MCF 10A (cell line): ENCODE data around the gene PDZRN3. TPM values are rescaled to one million over a fixed set of nuclear protein-coding genes. Genes with fewer than 3 reads are reported as not detected.

Experiments
- BruUV-seq: library from RNA; stranded (reverse); fragments of 400-500 nt; replicated peaks from 2 replicates; lab custom pipeline; 2021; lab: Mats Ljungman, UMichigan
- CTCF ChIA-PET: fragments of 300-600 bp; sonication (Branson Sonifier 250); formaldehyde crosslinking; extraction: SDS; loops from one replicate; lab custom pipeline; 2021; ENCODE audit warnings: antibody characterized with exemption, inconsistent platforms; lab: Yijun Ruan, JAX
- POLR2A ChIA-PET: fragments of 300-600, 350-650 bp; sonication (Branson Sonifier 250); formaldehyde crosslinking; extraction: SDS; loops from one replicate; lab custom pipeline; 2020; ENCODE audit warnings: antibody characterized with exemption, inconsistent platforms; lab: Yijun Ruan, JAX
- DNase-seq: peaks from one replicate; pipeline ENCODE4 v3.0.0-alpha.2; 2018; ENCODE audit not compliant: unreplicated experiment
- H3K27ac Mint-ChIP-seq: one replicate; pipeline ENCODE4 v1.8.0; 2022; ENCODE audit warnings: mild to moderate bottlenecking, low read depth, mixed read lengths; ENCODE audit not compliant: unreplicated experiment
- H3K27me3 Mint-ChIP-seq: one replicate; pipeline ENCODE4 v1.8.0; 2022; ENCODE audit warnings: mixed read lengths; ENCODE audit not compliant: insufficient read depth, unreplicated experiment
- H3K36me3 Mint-ChIP-seq: one replicate; pipeline ENCODE4 v1.8.0; 2022; ENCODE audit warnings: mild to moderate bottlenecking, moderate library complexity, mixed read lengths; ENCODE audit not compliant: insufficient read depth, unreplicated experiment
- H3K4me1 Mint-ChIP-seq: one replicate; pipeline ENCODE4 v1.8.0; 2022; ENCODE audit warnings: mixed read lengths; ENCODE audit not compliant: insufficient read depth, unreplicated experiment
- H3K4me3 Mint-ChIP-seq: one replicate; pipeline ENCODE4 v1.8.0; 2022; ENCODE audit warnings: mild to moderate bottlenecking, moderate library complexity, mixed read lengths; ENCODE audit not compliant: unreplicated experiment
- H3K9me3 Mint-ChIP-seq: one replicate; pipeline ENCODE4 v1.8.0; 2022; ENCODE audit warnings: mixed read lengths; ENCODE audit not compliant: unreplicated experiment
- intact Hi-C: fragments of 100-400 bp; cut with micrococcal nuclease; formaldehyde crosslinking; loops from 2 replicates; pipeline ENCODE4 v1.14.1; 2022
- total RNA-seq: library from RNA; stranded (reverse); gene quantifications from 2 replicates; pipeline ENCODE4 v1.2.3, GENCODE V29; 2022
- TF ChIP-seq, protein P1 (sequence below): fragments of 200-600 bp; IDR thresholded peaks from one replicate; pipeline ENCODE4 v1.8.0; 2022; ENCODE audit warnings: antibody characterized with exemption, mild to moderate bottlenecking; ENCODE audit not compliant: unreplicated experiment

The PDZRN3 gene
- total RNA-seq, 1 experiment from 2014 or later: not detected

DNA sequence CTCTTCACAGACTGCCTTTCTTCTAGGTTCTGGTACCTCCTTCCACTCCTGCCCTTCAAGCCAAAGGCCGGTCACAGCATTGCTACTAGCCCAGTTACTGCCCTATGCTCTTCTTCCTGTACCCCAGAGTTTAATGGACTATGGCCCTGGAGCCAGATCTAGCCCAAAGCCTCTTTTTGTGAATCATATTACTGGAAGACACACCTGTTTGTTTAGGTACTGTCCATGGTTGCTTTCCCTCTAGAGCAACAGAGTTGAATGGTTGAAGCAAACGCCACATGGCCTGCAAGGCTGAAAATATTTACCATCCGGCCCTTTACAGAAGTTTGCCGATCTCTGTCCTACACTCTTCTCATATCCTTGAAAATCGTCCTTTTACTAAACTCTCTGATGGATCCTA lies 47.0 kb downstream of the PDZRN3 start:
- TF ChIP-seq, protein P1, sequence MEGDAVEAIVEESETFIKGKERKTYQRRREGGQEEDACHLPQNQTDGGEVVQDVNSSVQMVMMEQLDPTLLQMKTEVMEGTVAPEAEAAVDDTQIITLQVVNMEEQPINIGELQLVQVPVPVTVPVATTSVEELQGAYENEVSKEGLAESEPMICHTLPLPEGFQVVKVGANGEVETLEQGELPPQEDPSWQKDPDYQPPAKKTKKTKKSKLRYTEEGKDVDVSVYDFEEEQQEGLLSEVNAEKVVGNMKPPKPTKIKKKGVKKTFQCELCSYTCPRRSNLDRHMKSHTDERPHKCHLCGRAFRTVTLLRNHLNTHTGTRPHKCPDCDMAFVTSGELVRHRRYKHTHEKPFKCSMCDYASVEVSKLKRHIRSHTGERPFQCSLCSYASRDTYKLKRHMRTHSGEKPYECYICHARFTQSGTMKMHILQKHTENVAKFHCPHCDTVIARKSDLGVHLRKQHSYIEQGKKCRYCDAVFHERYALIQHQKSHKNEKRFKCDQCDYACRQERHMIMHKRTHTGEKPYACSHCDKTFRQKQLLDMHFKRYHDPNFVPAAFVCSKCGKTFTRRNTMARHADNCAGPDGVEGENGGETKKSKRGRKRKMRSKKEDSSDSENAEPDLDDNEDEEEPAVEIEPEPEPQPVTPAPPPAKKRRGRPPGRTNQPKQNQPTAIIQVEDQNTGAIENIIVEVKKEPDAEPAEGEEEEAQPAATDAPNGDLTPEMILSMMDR: no peak
- CTCF ChIA-PET: interaction anchor here (0.6 to 1.1 kb wide), 4 partner anchors 9 to 1695 kb away, joined by 3 to 5 read pairs (median 4); no protein-coding TSS in a partner anchor
- intact Hi-C loops: no loop called here
- DNase-seq: no peak
- POLR2A ChIA-PET: no interaction called here
- Mint-ChIP-seq H3K36me3 (no peaks in the 10 kb centered on the region), H3K27ac (no peak overlapping the region), H3K27me3 (no peaks in the 10 kb centered on the region), H3K9me3 (no peaks in the 10 kb centered on the region), H3K4me3 (no peak overlapping the region), H3K4me1 (no peaks in the 10 kb centered on the region)
- no TSS peak for BruUV-seq

DNA sequence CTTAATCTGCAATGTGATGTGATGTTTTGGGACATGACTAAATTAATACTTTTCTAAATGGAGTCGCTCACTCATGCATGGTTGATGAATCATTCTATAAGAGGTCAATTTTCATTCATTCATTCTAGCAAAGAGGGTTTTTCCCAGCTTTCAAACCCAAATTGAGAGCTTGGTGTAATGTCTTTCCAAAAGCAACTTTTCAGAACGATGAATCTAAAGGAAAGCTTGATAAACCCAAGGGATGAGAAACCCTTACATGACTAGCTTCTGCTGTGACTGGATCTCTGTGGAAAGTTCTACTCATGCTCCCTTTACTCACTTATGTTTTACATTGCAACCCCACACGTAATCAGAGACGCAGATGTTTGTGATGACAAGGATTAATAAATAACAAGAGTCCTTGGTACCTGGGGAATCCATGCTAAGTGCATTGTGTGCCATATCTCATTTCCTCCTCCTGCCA lies 47.7 kb downstream of the PDZRN3 start:
- intact Hi-C loops: no loop called here
- H3K27ac Mint-ChIP-seq: no peak overlapping the region
- ChIA-PET CTCF (interaction anchor here (0.6 to 1.1 kb wide), 2 partner anchors 69 to 1696 kb away, joined by 3 to 5 read pairs; no protein-coding TSS in a partner anchor), POLR2A (no interaction called here)
- H3K4me1 Mint-ChIP-seq: peaks cover 5% of the 10 kb centered on the region
- DNase-seq: no peak
- H3K36me3 Mint-ChIP-seq: no peaks in the 10 kb centered on the region
- TF ChIP-seq, protein P1: no peak
- no TSS peak for BruUV-seq
- H3K27me3 Mint-ChIP-seq: peaks cover 7% of the 10 kb centered on the region
- H3K9me3 Mint-ChIP-seq: no peaks in the 10 kb centered on the region
- no peak overlapping the region for H3K4me3 Mint-ChIP-seq

DNA sequence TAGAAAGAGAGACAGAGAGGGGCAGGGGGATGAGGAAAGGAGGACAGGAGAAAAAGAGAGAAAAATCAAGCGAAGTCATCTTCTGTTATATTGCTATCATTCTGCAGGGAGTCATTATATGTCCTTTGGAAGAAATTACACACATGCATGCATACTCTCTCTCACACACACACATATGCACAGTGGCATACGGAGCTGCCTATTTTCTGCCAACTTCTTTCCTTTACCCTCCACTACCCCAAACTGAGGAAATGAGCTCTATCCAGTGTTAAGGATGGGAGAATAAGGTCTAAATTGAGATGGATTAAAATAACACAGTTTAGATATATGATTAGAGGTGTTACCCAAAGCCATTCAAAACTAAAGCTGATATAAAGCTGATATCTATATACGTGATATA lies 48.8 kb downstream of the PDZRN3 start:
- H3K27me3 Mint-ChIP-seq: peaks cover 11% of the 10 kb centered on the region
- peaks cover 6% of the 10 kb centered on the region for H3K4me1 Mint-ChIP-seq
- H3K9me3 Mint-ChIP-seq: no peaks in the 10 kb centered on the region
- POLR2A ChIA-PET: no interaction called here
- TF ChIP-seq, protein P1: no peak
- DNase-seq: no peak
- no peak overlapping the region for H3K27ac Mint-ChIP-seq
- intact Hi-C loops: no loop called here
- no TSS peak for BruUV-seq
- CTCF ChIA-PET: interaction anchor here (1.3 kb wide), 1 partner anchor 191 kb away, joined by 4 read pairs; no protein-coding TSS in a partner anchor
- no peaks in the 10 kb centered on the region for H3K36me3 Mint-ChIP-seq
- no peak overlapping the region for H3K4me3 Mint-ChIP-seq

DNA sequence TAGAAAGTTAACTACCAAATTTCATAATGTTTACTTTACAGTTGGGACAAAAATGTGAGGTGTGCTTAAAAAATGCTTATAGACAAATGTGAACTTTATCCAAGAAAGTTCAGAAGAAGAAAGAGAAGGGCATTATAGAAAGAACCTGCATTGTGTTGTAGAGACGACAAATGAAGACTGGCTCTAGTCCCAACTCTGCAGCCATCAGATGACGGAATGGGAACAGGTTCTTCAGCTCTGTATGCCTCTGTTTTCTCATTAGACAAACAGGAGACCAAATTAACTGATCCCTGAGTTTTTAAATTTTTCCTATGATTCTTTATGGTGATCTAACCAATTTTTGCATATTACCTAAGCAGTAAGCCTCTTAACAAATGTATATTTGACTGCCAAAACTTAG lies 49.2 kb downstream of the PDZRN3 start:
- intact Hi-C loops: no loop called here
- Mint-ChIP-seq H3K36me3 (no peaks in the 10 kb centered on the region), H3K27ac (no peak overlapping the region), H3K4me1 (peaks cover 6% of the 10 kb centered on the region), H3K27me3 (peaks cover 11% of the 10 kb centered on the region), H3K9me3 (no peaks in the 10 kb centered on the region), H3K4me3 (no peak overlapping the region)
- DNase-seq: no peak
- no TSS peak for BruUV-seq
- POLR2A ChIA-PET: no interaction called here
- TF ChIP-seq, protein P1: no peak
- CTCF ChIA-PET: interaction anchor here (0.7 to 1.3 kb wide), 2 partner anchors 15 to 191 kb away, joined by 3 to 4 read pairs; no protein-coding TSS in a partner anchor
